Kidney (tissue), 14 donors: ENCODE data around the gene ATG13. TPM values are rescaled to one million over a fixed set of nuclear protein-coding genes. Genes with fewer than 3 reads are reported as not detected.

Experiments
- DNase-seq, 5 donors: peaks; one replicate each; pipeline ENCODE4 v3.0.0-alpha.2; 2013 to 2020
- FAIRE-seq: peaks from 2 replicates; lab custom pipeline; 2012; peaks lifted over from hg19 to GRCh38; lab: Jason Lieb, UNC
- H3K27ac ChIP-seq, 2 donors: one replicate each; pipeline ENCODE4 v1.7.0; 2013; ENCODE audit warnings: low read depth in 2 of 2, low read length in 2 of 2, inconsistent platforms in 1 of 2
- H3K27me3 ChIP-seq: one replicate; pipeline ENCODE4 v1.7.1; 2013; ENCODE audit warnings: low read length, inconsistent platforms; ENCODE audit not compliant: control insufficient read depth, insufficient read depth
- H3K36me3 ChIP-seq, 3 donors: one replicate each; pipeline versions ENCODE4 v1.7.0 to v1.7.1; 2013; ENCODE audit warnings: low read length in 3 of 3, control low read depth in 1 of 3, inconsistent platforms in 1 of 3; ENCODE audit not compliant: insufficient read depth in 3 of 3, control insufficient read depth in 2 of 3
- H3K4me1 ChIP-seq, 3 donors: one replicate each; pipeline versions ENCODE4 v1.7.0 to v1.7.1; 2013; ENCODE audit warnings: low read length in 3 of 3, inconsistent platforms in 1 of 3, low read depth in 1 of 3; ENCODE audit not compliant: control insufficient read depth in 2 of 3, insufficient read depth in 2 of 3
- H3K4me3 ChIP-seq, 3 donors: one replicate each; pipeline versions ENCODE4 v1.7.0 to v1.8.1; 2013; ENCODE audit warnings: low read length in 3 of 3, control low read depth in 1 of 3, inconsistent platforms in 1 of 3
- H3K9ac ChIP-seq, 3 donors: one replicate each; pipeline versions ENCODE4 v1.7.0 to v1.7.1; 2013; ENCODE audit warnings: low read length in 3 of 3, control low read depth in 1 of 3, inconsistent platforms in 1 of 3
- H3K9me3 ChIP-seq, 3 donors: one replicate each; pipeline versions ENCODE4 v1.7.0 to v1.7.1; 2013; ENCODE audit warnings: low read length in 3 of 3, control low read depth in 1 of 3, inconsistent platforms in 1 of 3; ENCODE audit not compliant: control insufficient read depth in 2 of 3, insufficient read depth in 1 of 3
- intact Hi-C: fragments of 100-400 bp; cut with DNase I; formaldehyde crosslinking; loops from one replicate; pipeline ENCODE4 v1.11.1; 2022
- polyA plus RNA-seq: library from polyadenylated mRNA; stranded (reverse); fragments of 350-450 nt; fragmentation: Illumina TruSeq; extraction: RNeasy Lipid Tissue Mini Kit (QIAGEN cat#74804); gene quantifications from one replicate; pipeline ENCODE4 v1.2.3, GENCODE V29; 2014; ENCODE audit warnings: low read depth, low replicate concordance; ENCODE audit not compliant: insufficient read depth
- total RNA-seq: library from RNA; stranded (reverse); fragmentation: NEBNext Ultra II Directional; extraction: Animal tissue kit (Norgen Biotek cat#: 25700); gene quantifications from one replicate; pipeline ENCODE4 v1.2.1, GENCODE V29; 2021
- TF ChIP-seq, protein P1 (sequence below): IDR thresholded peaks from 3 replicates; pipeline ENCODE4 v1.5.1; 2012; ENCODE audit warnings: mild to moderate bottlenecking, moderate library complexity, borderline replicate concordance; ENCODE audit not compliant: insufficient read depth; ENCODE audit errors: extremely low read depth
- donor health status: control.
- donor health status: control.
- donor health status: control.
- donor health status: control.
- donor health status: control.
- donor health status: DM: yes; HTN: yes; CAD: no.
- donor health status: Normal renal cell carcinoma (clear cell type).

ATG13 gene
- total and polyA plus RNA-seq, 2 donors from 2014 or later: 40.1 to 73.5 TPM

DNA sequence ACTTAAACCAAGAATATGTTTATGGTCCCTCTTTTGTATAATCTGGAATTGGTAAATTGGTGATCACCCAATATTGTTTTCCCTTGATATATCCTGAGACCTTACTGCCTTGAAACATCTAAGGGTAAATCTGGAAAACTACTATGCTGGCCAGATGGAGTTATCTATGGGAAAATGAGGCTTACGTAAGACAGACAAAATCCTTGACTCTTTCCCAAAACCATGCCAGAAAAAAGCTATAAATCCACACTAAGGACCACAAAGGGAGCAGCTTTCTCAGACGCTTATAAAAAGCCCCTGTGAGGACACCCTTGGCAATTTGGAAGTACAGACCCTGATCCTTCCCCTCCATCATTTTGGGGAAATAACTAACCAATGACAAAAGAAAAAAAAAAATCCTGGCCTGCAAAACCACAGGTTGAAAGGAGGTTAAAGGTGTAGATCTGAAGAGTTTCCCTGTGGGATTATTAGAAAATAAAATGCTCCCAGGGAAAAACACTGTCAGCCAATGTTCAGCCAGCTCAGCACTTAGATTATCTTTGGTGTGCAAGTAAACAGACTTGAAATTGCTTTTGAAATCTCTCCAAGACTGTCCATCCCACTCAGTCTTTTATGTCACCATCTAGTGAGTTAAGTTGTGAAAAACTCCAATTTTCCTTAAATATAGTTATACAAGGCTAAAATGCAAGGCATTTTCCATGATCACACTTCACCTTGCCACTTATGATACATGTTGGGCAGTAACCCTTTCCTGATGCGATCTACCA, 17.0 kb upstream of the ATG13 start:
- H3K36me3 ChIP-seq: peaks cover 3 to 4% (median 3%) of the 10 kb centered on the region in 3 donors
- no peaks in the 10 kb centered on the region for H3K27me3 ChIP-seq
- H3K27ac ChIP-seq: no peak overlapping the region
- H3K9ac ChIP-seq: no peak overlapping the region
- no peaks in the 10 kb centered on the region for H3K4me1 ChIP-seq
- intact Hi-C loops: no loop called here
- TF ChIP-seq, protein P1, sequence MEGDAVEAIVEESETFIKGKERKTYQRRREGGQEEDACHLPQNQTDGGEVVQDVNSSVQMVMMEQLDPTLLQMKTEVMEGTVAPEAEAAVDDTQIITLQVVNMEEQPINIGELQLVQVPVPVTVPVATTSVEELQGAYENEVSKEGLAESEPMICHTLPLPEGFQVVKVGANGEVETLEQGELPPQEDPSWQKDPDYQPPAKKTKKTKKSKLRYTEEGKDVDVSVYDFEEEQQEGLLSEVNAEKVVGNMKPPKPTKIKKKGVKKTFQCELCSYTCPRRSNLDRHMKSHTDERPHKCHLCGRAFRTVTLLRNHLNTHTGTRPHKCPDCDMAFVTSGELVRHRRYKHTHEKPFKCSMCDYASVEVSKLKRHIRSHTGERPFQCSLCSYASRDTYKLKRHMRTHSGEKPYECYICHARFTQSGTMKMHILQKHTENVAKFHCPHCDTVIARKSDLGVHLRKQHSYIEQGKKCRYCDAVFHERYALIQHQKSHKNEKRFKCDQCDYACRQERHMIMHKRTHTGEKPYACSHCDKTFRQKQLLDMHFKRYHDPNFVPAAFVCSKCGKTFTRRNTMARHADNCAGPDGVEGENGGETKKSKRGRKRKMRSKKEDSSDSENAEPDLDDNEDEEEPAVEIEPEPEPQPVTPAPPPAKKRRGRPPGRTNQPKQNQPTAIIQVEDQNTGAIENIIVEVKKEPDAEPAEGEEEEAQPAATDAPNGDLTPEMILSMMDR: no peak
- H3K4me3 ChIP-seq: no peak overlapping the region
- DNase-seq (no peak), FAIRE-seq (no peak)
- H3K9me3 ChIP-seq: no peaks in the 10 kb centered on the region

DNA sequence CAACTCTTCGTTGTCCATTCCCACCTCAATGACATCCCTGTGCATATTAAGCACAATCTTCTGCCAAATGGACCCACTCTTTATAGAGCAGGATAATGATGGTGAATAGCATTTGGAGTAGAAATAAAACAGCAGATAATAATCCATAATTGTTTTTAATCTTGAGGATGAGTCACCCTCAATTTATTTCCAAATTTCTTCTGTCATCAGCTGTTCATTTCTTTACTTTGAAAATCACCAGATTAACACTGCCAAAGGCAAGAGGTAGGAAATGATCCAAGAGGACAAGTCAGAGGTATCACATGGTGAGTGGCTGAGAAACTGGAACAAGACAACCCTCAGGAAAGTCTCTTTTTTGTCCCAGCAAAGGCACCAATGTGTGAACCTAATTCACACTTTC, 16.2 kb upstream of the ATG13 start:
- H3K27ac ChIP-seq: no peak overlapping the region
- no peak for FAIRE-seq

DNA sequence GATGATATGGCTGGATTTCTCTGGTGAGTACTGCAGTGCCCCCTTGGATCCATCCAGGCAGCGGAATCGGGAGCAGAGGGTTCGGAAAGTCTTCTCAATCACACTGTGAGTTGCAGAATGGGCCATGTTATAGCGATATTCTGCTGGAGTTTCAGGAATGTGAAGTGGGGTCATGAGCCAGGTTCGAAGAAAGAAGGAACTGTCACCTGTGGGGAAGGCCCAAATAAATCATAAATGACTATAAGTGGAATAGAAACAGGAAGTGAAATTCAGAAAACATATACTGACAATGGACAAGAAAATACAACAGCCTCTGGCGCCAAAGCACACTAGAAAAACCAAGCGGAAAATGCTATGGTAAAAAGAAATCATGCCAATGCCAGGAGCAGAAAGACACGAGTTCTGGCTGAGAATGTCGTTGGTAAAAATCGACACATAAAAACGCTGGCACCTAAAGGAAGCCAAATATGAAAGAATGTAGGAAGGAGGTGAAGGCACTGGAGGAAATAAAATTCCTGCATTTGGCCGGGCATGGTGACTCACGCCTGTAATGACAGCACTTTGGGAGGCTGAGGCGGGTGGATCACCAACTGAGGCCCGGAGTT, 13.5 kb upstream of the ATG13 start:
- Histone ChIP-seq H3K36me3 (peaks cover 3 to 4% (median 3%) of the 10 kb centered on the region in 3 donors), H3K27me3 (no peaks in the 10 kb centered on the region), H3K9me3 (no peaks in the 10 kb centered on the region), H3K9ac (no peak overlapping the region), H3K4me3 (no peak overlapping the region), H3K4me1 (no peaks in the 10 kb centered on the region), H3K27ac (no peak overlapping the region)
- FAIRE-seq (no peak), DNase-seq (no peak)
- intact Hi-C loops: no loop called here
- TF ChIP-seq, protein P1: no peak

More for the DNA sequence above, 16.2 kb upstream of the ATG13 start:
- Histone ChIP-seq H3K9ac (no peak overlapping the region), H3K9me3 (no peaks in the 10 kb centered on the region), H3K36me3 (peaks cover 3 to 4% (median 3%) of the 10 kb centered on the region in 3 donors), H3K4me3 (no peak overlapping the region), H3K27me3 (no peaks in the 10 kb centered on the region), H3K4me1 (no peaks in the 10 kb centered on the region)
- intact Hi-C loops: no loop called here
- TF ChIP-seq, protein P1: no peak
- no peak for DNase-seq
